HG02678 (cell line): Measurements from ENCODE around the gene NSMCE1.
"Not testable (repeated sequence)": the region's sequence is repeated elsewhere in the genome, so short reads cannot be mapped to it uniquely, and the experiment has no call there.

ENCODE experiments used
- ATAC-seq: cut with Tn5 transposase; IDR thresholded peaks from one replicate; pipeline ENCODE4 v1.9.1; 2021; ENCODE audit warnings: mild to moderate bottlenecking, moderate library complexity; ENCODE audit not compliant: unreplicated experiment

The NSMCE1 gene

GRCh38 chr16:27303256-27304100 lies 34.9 kb upstream of the NSMCE1 start:
- ATAC-seq: no peak

GRCh38 chr16:27302126-27302525 lies 33.6 kb upstream of the NSMCE1 start:
- no peak for ATAC-seq

GRCh38 chr16:27301236-27301861 lies 32.8 kb upstream of the NSMCE1 start:
- peak; percentile 68 for ATAC-seq

GRCh38 chr16:27298132-27298531 lies 29.6 kb upstream of the NSMCE1 start:
- no peak for ATAC-seq

- no peak for ATAC-seq
Measured at GRCh38 chr16:27293343-27293742, 24.8 kb upstream of the NSMCE1 start.

GRCh38 chr16:27291722-27292240 lies 23.2 kb upstream of the NSMCE1 start:
- ATAC-seq: no peak

GRCh38 chr16:27291106-27291505 lies 22.5 kb upstream of the NSMCE1 start:
- ATAC-seq: no peak

- ATAC-seq: no peak
Measured at GRCh38 chr16:27290562-27290961, 22.0 kb upstream of the NSMCE1 start.

GRCh38 chr16:27289669-27290068 lies 21.1 kb upstream of the NSMCE1 start:
- no peak for ATAC-seq

GRCh38 chr16:27288313-27288712 lies 19.7 kb upstream of the NSMCE1 start:
- ATAC-seq: not testable (repeated sequence)

GRCh38 chr16:27287887-27288286 lies 19.3 kb upstream of the NSMCE1 start:
- ATAC-seq: no peak

GRCh38 chr16:27287051-27287811 lies 18.7 kb upstream of the NSMCE1 start:
- ATAC-seq: no peak

GRCh38 chr16:27286451-27286850 lies 17.9 kb upstream of the NSMCE1 start:
- no peak for ATAC-seq

GRCh38 chr16:27285676-27286196 lies 17.2 kb upstream of the NSMCE1 start:
- no peak for ATAC-seq

GRCh38 chr16:27284865-27285675 lies 16.5 kb upstream of the NSMCE1 start:
- ATAC-seq: no peak

- ATAC-seq: no peak
Measured at GRCh38 chr16:27281243-27281642, 12.7 kb upstream of the NSMCE1 start.

- no peak for ATAC-seq
Measured at GRCh38 chr16:27275394-27275793, 6.8 kb upstream of the NSMCE1 start.

- not testable (repeated sequence) for ATAC-seq
Measured at GRCh38 chr16:27274424-27274874, 5.9 kb upstream of the NSMCE1 start.

GRCh38 chr16:27273670-27274423 lies 5.3 kb upstream of the NSMCE1 start:
- no peak for ATAC-seq

GRCh38 chr16:27273330-27273669 lies 4.7 kb upstream of the NSMCE1 start:
- no peak for ATAC-seq
